ENCODE results near the gene GABPB1. TPM values are rescaled to one million over a fixed set of nuclear protein-coding genes. Genes with fewer than 3 reads are reported as not detected.

The GABPB1 gene
- total RNA-seq, 1 experiment from 2014 or later = 45.0 TPM

GRCh38 chr15:50257332-50257731, 97.7 kb downstream of the GABPB1 start:
- no peak overlapping the region for H3K56ac ChIP-seq (ENCODE audit: insufficient read length, low read depth, low read length)
- no peaks in the 10 kb centered on the region for H3K9me3 ChIP-seq (ENCODE audit: control insufficient read depth, low read depth, low read length)
- no peak overlapping the region for H2BK15ac ChIP-seq (ENCODE audit: low read depth, low read length)
- Mint-ChIP-seq H3K9me3 (no peaks in the 10 kb centered on the region), H3K36me3 (ENCODE audit: insufficient read depth in 1 of 3, low read depth in 3 of 3) (no peaks in the 10 kb centered on the region), H3K4me1 (no peaks in the 10 kb centered on the region), H3K27ac (no peak overlapping the region), H3K27me3 (ENCODE audit: low read depth) (peaks cover 4% of the 10 kb centered on the region), H3K4me3 (no peak overlapping the region)
- H3K4ac ChIP-seq (ENCODE audit: low read depth, low read length) = no peak overlapping the region
- H2AK5ac ChIP-seq (ENCODE audit: insufficient read length, low read length) = no peak overlapping the region
- no peak overlapping the region for H2AFZ ChIP-seq (ENCODE audit: low read length)
- H2BK5ac ChIP-seq (ENCODE audit: insufficient read length, low read length) = no peak overlapping the region
- 0 out of 2 replicates have a peak overlapping the region, but pooled peaks have one; percentile 7 for H3K14ac ChIP-seq (ENCODE audit: insufficient read depth, low read length)
- no peak overlapping the region for H2BK20ac ChIP-seq (ENCODE audit: low read depth, low read length, poor library complexity, severe bottlenecking)
- no peak overlapping the region for H3T11ph ChIP-seq (ENCODE audit: low read length)
- no CpG with 5 or more reads among the region's 8 CpGs for WGBS (ENCODE audit: extremely low coverage, insufficient read length, low lambda C conversion rate)
- no peaks in the 10 kb centered on the region for H3K27me3 ChIP-seq (ENCODE audit: insufficient read depth, low read length)
- no peak overlapping the region for H3K23ac ChIP-seq (ENCODE audit: insufficient read length, low read depth, low read length)
- H4K20me1 ChIP-seq (ENCODE audit: control insufficient read depth, insufficient read depth, insufficient read length) = no peaks in the 10 kb centered on the region
- no peaks in the 10 kb centered on the region for H3K23me2 ChIP-seq (ENCODE audit: insufficient read length, low read depth, low read length, poor library complexity, severe bottlenecking)
- no peaks in the 10 kb centered on the region for H3K79me2 ChIP-seq (ENCODE audit: insufficient read depth, low read length)
- no peaks in the 10 kb centered on the region for H3K4me1 ChIP-seq (ENCODE audit: insufficient read depth, low read length)
- H4K5ac ChIP-seq (ENCODE audit: insufficient read length, low read depth, low read length) = no peak overlapping the region
- no peak overlapping the region for H3K4me2 ChIP-seq (ENCODE audit: insufficient read depth, insufficient read length, low read length)
- no peak overlapping the region for H2BK120ac ChIP-seq (ENCODE audit: low read depth, low read length, poor library complexity, severe bottlenecking)
- no peak overlapping the region for H2BK12ac ChIP-seq (ENCODE audit: insufficient read length, low read depth, low read length)
- H4K8ac ChIP-seq (replicated peaks; ENCODE audit: insufficient read length, low read depth, low read length) = no peak overlapping the region
- no peak overlapping the region for H3K27ac ChIP-seq (ENCODE audit: insufficient read length, low read depth, low read length)
- H3K79me1 ChIP-seq (ENCODE audit: insufficient read depth, low read depth, low read length, poor library complexity, severe bottlenecking) = no peaks in the 10 kb centered on the region
- no peak overlapping the region for H3K9ac ChIP-seq (ENCODE audit: extremely low read depth, insufficient read length, low read length)
- DNase-seq = no peak
- TF ChIP-seq CTCF (conservative IDR thresholded peaks at IDR 0.05) = no peak
- no peak overlapping the region for H3K18ac ChIP-seq (ENCODE audit: insufficient read length, low read depth, low read length)
- H4K91ac ChIP-seq (ENCODE audit: insufficient read length, low read depth, low read length) = no peak overlapping the region
